GM19043 (cell line): ENCODE measurements around the gene ZHX3.
"Not testable (repeated sequence)": the region's sequence is repeated elsewhere in the genome, so short reads cannot be mapped to it uniquely, and the experiment has no call there.

Source experiments
- ATAC-seq: cut with Tn5 transposase; IDR thresholded peaks from one replicate; pipeline ENCODE4 v1.9.1; 2021; ENCODE audit warnings: low read depth; ENCODE audit not compliant: unreplicated experiment

Gene ZHX3

DNA sequence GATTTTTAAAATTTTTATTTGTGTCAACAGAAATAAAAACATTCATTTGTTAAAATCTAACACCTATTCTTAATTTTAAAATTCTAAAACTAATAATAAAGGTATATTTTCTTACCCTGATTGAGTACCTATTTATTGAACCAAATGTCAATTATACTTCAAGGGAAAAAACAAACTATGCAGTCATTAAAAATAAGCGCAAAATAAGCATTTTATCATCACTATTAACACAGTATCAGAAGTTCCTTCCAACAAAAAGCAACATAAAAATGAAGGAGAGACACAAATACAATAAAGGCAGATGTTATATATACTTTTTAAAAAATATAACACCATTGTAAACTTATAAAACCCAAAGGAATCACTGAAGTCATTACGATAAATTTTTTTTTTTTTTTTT, 52.7 kb downstream of the ZHX3 start:
- no peak for ATAC-seq

DNA sequence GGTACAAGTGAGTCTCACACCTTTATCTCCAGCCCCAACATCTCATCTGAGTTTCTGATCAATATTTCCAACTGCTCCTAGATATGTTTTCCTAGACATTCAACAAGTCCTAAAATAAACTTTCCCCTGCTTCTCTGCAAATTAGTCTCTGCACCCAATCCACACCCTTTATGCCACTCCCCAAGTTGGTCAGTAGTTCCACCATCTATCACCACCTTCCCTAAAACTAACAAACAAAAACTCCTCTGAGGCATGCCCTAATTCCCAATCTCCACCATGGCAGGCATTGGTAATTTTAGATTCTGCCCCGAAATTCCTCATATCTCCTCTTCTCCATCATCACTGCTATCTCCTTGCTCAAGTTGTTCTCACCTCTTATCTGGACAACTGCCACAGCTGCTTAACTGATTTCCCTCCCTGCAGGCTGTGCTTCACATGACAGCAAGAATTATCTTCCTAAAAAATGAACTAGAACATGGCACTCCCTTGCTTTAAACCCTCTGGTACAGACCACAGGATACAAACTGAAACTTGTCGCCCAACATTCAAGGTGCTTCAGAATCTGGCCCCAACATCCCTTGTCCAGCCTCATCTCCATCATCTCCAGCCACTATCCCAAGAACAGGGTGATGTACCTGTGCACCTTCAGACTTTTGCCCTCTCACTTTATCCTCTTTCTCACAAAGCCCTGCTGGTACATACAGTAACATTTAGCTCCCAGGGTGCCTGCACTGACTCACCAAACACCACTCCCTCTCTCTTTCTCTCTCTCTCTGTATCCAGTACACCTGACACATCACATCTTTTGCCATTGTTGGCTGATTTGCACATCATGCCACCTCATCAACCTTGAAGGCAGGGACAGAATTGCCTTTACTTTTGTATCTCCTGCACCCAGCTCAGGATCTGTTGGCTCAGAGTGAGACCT, 55.5 kb downstream of the ZHX3 start:
- ATAC-seq: no peak

DNA sequence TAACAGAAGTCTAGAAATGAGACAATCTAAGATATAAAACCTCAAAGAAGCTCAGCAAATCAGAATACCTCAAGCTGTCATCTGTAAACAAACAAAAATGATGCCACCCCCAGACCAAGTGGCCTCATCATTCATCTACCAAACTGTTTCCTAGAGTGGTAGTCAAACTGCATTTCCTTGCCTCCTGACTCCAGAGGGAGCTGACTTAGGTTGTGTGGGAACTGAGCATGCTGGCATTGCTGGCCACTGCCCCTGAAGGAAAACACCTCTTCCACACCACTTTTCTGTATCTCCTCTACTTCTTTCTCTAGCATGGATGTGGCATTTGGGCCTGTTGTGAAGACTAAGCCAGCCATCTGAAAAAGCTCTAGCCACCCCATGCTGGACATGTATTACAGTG, 56.3 kb downstream of the ZHX3 start:
- no peak for ATAC-seq

- ATAC-seq: no peak
Observed at GRCh38 chr20:41260734-41261220, 56.8 kb downstream of the ZHX3 start.

DNA sequence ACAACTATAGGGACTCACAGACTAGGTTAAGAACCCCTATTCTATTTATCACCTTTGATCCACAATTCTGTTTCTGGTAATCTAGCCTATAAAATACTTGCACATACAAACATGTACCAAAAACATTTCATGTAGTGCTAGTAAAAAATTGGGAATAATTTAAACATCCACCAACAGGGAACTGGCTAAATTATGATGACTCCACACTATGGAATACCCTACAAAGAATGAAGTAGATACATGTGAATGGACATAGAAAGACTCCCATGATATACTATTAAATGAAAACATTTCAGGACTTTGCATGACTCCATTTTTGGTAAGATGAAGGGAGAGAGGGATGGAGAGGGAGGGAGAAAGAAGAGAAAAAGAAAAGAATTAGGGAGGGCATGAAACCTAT, 58.2 kb downstream of the ZHX3 start:
- ATAC-seq: no peak

- no peak for ATAC-seq
Observed at GRCh38 chr20:41258474-41258873, 59.1 kb downstream of the ZHX3 start.

GRCh38 chr20:41256516-41256915, 61.0 kb downstream of the ZHX3 start:
- no peak for ATAC-seq

GRCh38 chr20:41255655-41256054, 61.9 kb downstream of the ZHX3 start:
- no peak for ATAC-seq

DNA sequence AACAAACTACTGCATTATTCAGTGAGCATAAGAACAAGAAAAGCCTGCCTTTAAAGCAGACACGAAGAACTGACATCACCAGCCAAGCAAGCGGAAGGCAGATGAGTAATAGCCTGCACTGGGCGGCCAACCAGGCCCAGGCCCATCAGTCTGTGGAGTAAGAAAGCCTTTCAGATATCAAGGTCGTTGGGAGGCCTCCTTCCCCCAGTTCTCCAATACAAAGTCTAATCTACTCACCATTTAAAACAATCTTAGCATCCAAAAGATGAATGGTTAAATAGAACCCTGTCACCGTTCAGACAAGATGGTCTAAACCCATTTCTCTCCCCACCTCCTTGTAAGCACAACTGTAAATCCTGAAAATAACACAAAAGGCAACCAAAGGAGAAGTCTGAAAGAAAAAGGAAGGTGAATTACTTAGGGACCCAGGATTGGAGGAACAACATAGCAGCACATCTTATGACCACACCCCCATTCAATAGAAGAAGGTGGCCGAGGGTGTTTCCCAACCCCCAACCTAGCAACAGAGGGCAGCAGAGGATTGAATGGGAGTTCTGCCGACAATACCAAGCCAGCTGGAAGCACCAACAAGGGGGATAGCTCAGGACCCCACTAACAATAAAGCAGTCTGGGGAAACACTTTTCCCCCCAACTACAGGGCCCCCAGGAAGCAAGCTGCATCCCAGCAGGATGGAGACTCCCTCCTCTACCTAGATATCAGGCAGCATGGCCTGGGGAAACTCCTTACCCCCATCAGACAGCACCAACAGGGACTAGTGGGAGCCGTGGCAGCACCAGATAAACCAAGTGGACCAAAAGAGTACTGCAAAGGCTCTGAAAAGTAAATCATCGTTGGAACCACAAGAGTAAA, 67.9 kb downstream of the ZHX3 start:
- ATAC-seq: peak; percentile 66

- no peak for ATAC-seq
Observed at GRCh38 chr20:41248368-41249024, 69.0 kb downstream of the ZHX3 start.

DNA sequence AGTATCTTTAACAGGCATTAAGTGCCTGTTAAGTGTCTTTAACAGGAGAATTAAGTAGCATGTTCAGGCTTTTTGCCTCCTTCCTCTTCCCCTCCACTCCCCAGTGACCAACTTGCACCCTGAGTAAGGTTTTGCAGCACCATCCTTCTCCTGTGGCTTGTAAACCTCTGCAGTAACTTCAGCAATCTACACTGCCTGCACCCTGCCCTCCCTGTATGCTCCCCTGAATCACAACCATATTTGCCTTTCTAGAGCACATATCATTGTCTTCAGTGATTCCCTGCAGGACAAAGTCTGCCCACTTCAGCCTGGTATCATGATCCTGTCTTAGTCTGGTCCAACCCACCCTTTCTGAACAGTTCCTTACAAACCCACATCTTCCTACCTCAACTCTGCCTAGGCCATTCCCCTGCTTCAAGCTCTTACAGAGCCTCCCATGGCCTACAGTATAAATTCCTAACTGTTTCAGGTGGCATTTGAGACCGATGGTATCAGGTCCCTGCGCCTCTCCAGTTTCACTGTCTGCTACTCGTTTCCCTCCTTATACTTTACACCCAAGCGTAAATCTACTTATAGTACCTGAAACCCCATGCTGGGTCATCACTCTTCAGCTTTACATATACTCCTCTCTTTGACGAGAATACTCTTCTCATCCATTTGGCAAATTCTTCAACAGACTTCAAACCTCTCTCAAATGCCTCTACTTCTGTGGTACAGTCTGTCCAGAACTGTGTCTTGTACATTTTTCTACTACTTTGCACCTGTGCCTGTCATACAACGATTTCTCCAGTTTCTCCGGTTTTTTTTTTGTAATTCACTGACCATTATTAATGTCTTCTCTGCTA, 69.8 kb downstream of the ZHX3 start:
- no peak for ATAC-seq

- no peak for ATAC-seq
Observed at GRCh38 chr20:41245086-41245707, 72.3 kb downstream of the ZHX3 start.

GRCh38 chr20:41242807-41243206, 74.7 kb downstream of the ZHX3 start:
- ATAC-seq: no peak

DNA sequence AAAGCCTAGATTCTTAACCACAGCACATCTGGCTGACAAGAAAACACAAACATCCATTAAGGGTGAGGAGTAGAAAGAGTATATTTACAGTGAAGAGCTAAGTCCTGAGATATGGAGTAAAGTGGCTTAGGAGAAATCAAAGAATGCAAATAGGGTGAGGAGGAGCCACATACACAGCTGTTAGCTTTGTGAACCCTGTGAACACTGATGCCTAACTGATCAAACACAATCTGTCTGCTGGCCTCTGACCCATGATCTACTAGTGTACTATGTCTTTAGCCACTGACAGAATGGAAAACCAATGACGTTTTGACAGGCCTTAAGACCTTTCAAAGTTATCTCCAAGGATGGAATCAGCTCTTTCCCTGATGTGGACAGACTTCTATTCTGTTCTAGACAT, 75.2 kb downstream of the ZHX3 start:
- ATAC-seq: no peak

- ATAC-seq: not testable (repeated sequence)
Observed at GRCh38 chr20:41237233-41237632, 80.3 kb downstream of the ZHX3 start.

DNA sequence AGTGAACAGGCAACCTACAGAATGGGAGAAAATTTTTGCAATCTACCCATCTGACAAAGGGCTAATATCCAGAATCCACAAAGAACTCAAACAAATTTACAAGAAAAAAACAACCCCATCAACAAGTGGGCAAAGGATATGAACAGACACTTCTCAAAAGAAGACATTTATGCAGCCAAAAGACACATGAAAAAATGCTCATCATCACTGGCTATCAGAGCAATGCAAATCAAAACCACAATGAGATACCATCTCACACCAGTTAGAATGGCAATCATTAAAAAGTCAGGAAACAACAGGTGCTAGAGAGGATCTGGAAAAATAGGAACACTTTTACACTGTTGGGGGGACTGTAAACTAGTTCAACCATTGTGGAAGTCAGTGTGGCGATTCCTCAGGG, 80.7 kb downstream of the ZHX3 start:
- not testable (repeated sequence) for ATAC-seq

- no peak for ATAC-seq
Observed at GRCh38 chr20:41234546-41234945, 83.0 kb downstream of the ZHX3 start.

GRCh38 chr20:41234041-41234440, 83.5 kb downstream of the ZHX3 start:
- no peak for ATAC-seq
